ENCODE measurements around the gene ADCY10. TPM values are rescaled to one million over a fixed set of nuclear protein-coding genes. Genes with fewer than 3 reads are reported as not detected.
"Not testable (repeated sequence)": the region's sequence is repeated elsewhere in the genome, so short reads cannot be mapped to it uniquely, and the experiment has no call there.

ADCY10 gene
- total RNA-seq, 1 donor from 2014 or later, result not detected

DNA sequence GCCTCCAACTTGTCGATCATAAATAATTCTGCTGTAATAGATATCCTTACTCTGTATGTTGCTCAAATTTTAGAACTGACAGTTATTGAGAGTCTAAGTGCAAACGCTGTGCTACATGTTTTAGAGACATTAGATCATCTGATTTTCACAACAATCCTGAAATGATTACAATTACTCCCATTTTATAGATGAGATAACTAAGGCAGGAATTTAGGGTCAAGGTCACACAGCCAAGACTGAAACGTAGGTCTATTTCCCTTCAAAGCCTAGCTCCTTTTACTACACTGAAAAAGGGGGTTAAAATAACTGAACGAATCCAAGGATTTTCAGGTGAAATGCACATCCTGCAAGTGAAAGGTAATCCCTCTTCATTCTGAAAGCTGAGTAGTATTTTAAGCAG, 19.9 kb upstream of the ADCY10 start:
- Histone ChIP-seq H3K4me3 (no peak overlapping the region), H3K9me3 (no peaks in the 10 kb centered on the region), H3K4me1 (peaks cover 39% of the 10 kb centered on the region), H3K27ac (peak overlapping the region; percentile 21), H3K27me3 (no peaks in the 10 kb centered on the region), H3K36me3 (no peaks in the 10 kb centered on the region)
- intact Hi-C loops (cut with DNase I), result no loop called here
- DNase-seq (ENCODE audit: extremely low spot score in 2 of 2), result no peak
- no peak for TF ChIP-seq POLR2A (IDR thresholded peaks at IDR 0.05)
- TF ChIP-seq, protein P1, sequence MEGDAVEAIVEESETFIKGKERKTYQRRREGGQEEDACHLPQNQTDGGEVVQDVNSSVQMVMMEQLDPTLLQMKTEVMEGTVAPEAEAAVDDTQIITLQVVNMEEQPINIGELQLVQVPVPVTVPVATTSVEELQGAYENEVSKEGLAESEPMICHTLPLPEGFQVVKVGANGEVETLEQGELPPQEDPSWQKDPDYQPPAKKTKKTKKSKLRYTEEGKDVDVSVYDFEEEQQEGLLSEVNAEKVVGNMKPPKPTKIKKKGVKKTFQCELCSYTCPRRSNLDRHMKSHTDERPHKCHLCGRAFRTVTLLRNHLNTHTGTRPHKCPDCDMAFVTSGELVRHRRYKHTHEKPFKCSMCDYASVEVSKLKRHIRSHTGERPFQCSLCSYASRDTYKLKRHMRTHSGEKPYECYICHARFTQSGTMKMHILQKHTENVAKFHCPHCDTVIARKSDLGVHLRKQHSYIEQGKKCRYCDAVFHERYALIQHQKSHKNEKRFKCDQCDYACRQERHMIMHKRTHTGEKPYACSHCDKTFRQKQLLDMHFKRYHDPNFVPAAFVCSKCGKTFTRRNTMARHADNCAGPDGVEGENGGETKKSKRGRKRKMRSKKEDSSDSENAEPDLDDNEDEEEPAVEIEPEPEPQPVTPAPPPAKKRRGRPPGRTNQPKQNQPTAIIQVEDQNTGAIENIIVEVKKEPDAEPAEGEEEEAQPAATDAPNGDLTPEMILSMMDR (IDR thresholded peaks at IDR 0.05), result no peak
- no peak for TF ChIP-seq POLR2AphosphoS5 (IDR thresholded peaks at IDR 0.05; ENCODE audit: insufficient read depth in 1 of 2, low read depth in 1 of 2)

DNA sequence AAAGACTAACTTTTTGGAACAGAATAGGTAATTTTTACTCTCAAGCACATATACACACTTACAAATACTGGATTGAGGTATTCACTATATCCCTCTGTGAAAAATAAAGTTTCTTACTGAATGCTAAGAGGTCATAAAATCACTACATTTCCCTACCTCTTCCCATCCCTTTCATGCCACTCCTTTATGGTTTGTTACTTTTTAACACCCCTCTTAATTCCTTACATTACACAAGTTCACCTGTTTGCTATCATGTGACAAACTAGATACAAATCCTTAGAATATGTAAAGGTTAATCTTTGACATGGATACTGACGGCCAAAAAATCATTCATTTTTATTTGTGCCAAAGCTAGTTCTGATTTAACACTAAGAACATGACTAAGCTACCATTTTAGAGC, 15.8 kb upstream of the ADCY10 start:
- H3K4me1 ChIP-seq, result peaks cover 27% of the 10 kb centered on the region
- no peak for DNase-seq (ENCODE audit: extremely low spot score in 2 of 2)
- intact Hi-C loops (cut with DNase I), result no loop called here
- no peak overlapping the region for H3K4me3 ChIP-seq
- no peaks in the 10 kb centered on the region for H3K36me3 ChIP-seq
- TF ChIP-seq POLR2AphosphoS5 (IDR thresholded peaks at IDR 0.05; ENCODE audit: insufficient read depth in 1 of 2, low read depth in 1 of 2) (no peak), POLR2A (IDR thresholded peaks at IDR 0.05) (no peak)
- TF ChIP-seq, protein P1 (IDR thresholded peaks at IDR 0.05), result no peak
- no peaks in the 10 kb centered on the region for H3K27me3 ChIP-seq
- H3K9me3 ChIP-seq, result no peaks in the 10 kb centered on the region
- no peak overlapping the region for H3K27ac ChIP-seq

DNA sequence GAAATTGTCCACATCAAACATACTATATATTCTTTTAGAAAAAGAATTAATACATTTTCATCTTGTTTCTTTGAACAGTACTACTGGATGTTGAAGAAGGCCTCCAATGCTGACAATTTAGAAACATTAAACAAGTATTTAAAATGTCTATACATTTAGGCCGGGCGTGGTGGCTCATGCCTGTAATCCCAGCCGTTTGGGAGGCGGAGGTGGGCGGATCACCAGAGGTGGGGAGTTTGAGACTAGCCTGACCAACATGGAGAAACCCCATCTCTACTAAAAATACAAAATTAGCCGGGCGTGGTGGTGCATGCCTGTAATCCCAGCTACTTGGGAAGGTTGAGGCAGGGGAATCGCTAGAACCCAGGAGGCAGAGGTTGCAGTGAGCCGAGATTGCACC, 15.0 kb upstream of the ADCY10 start:
- H3K4me3 ChIP-seq; H3K27ac ChIP-seq; H3K27me3 ChIP-seq; intact Hi-C loops (cut with DNase I); DNase-seq (ENCODE audit: extremely low spot score in 2 of 2); H3K9me3 ChIP-seq; H3K36me3 ChIP-seq: not testable (repeated sequence)
- peaks cover 19% of the 10 kb centered on the region for H3K4me1 ChIP-seq

DNA sequence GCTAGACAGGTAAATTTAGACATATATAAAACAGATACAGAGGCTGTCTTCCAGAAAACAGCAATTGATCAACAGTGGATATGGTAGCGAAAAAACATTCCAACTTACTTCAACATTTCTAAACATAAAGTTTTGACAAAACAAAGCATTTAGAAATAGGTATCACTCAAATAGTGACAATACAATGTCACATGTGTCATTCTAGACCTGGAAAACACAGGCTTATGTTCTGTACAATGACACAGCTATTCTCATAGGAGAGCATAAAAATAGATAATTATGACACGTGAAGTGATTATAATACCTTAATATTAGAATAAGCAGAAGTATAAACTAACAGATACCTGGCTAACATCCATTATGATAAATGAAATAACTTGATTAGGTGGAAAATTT, 14.5 kb upstream of the ADCY10 start:
- Histone ChIP-seq H3K36me3 (no peaks in the 10 kb centered on the region), H3K27ac (no peak overlapping the region), H3K4me3 (no peak overlapping the region), H3K9me3 (no peaks in the 10 kb centered on the region), H3K4me1 (peaks cover 15% of the 10 kb centered on the region), H3K27me3 (no peaks in the 10 kb centered on the region)
- intact Hi-C loops (cut with DNase I), result no loop called here
- TF ChIP-seq POLR2AphosphoS5 (IDR thresholded peaks at IDR 0.05; ENCODE audit: insufficient read depth in 1 of 2, low read depth in 1 of 2) (no peak), POLR2A (IDR thresholded peaks at IDR 0.05) (no peak)
- TF ChIP-seq, protein P1 (IDR thresholded peaks at IDR 0.05), result no peak
- no peak for DNase-seq (ENCODE audit: extremely low spot score in 2 of 2)

DNA sequence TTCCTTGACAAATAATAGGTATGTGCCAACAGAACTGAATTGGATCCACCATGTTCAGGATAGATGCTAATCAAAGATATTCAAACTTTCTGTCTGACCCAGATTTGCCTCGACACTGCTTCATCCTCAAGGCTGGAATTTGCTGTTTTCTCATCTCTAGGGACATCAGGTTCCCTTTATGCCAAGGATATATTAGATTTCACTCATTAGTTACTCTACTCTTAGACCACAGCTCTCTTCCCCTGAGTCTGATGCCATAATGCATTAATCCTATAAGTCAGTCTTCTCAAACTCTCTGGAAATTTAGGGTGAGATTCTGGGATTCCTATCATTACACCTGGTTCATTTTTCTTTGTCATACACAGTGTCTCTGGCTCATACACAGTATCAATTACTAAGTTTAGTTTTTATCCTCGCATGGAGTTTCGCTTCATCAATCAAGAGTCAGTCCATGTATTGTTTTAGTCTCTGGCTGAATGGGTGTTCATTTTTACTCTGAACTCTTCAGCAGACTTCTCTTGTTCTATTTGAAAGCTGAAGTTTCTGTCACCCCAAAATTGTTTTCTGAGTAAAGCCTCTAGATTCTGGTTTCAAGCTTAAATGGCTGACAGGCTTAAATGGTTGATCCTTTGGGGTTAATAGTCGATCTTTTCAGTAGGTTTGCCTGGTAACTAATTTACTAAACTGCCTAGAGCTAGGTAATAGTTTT, 13.3 kb upstream of the ADCY10 start:
- TF ChIP-seq POLR2AphosphoS5 (IDR thresholded peaks at IDR 0.05; ENCODE audit: insufficient read depth in 1 of 2, low read depth in 1 of 2) (no peak), POLR2A (IDR thresholded peaks at IDR 0.05) (no peak)
- TF ChIP-seq, protein P1 (IDR thresholded peaks at IDR 0.05), result no peak
- Histone ChIP-seq H3K27me3 (no peaks in the 10 kb centered on the region), H3K4me1 (peaks cover 4% of the 10 kb centered on the region), H3K4me3 (no peak overlapping the region), H3K9me3 (no peaks in the 10 kb centered on the region), H3K36me3 (no peaks in the 10 kb centered on the region), H3K27ac (no peak overlapping the region)
- intact Hi-C loops (cut with DNase I), result no loop called here
- no peak for DNase-seq (ENCODE audit: extremely low spot score in 2 of 2)

Data from vagina (tissue), 2 donors.